GM12878 (cell line): Measurements from ENCODE around the gene DPH7. TPM values are rescaled to one million over a fixed set of nuclear protein-coding genes. Genes with fewer than 3 reads are reported as not detected.

Experiments used
- ATAC-seq: fragments of 200-7000 bp; cut with Tn5 transposase; 3 replicates; pipeline ENCODE4 v1.9.1; 2020; ENCODE audit warnings: mild to moderate bottlenecking, moderate library complexity
- BruUV-seq: library from RNA; stranded (reverse); fragments of 400-500 nt; replicated peaks from 2 replicates; lab custom pipeline; 2021; lab: Mats Ljungman, UMichigan
- CTCF ChIA-PET: fragments of 300-600 bp; sonication (Branson Sonifier 250); formaldehyde crosslinking; extraction: SDS; loops from one replicate; lab custom pipeline; 2021; ENCODE audit warnings: inconsistent platforms; lab: Yijun Ruan, JAX
- POLR2A ChIA-PET: fragments of 350-600 bp; formaldehyde crosslinking; extraction: SDS; loops from one replicate; lab custom pipeline; 2021; ENCODE audit warnings: inconsistent platforms; lab: Charles Lee
- RAD21 ChIA-PET: fragments of 300-600 bp; sonication (Branson Sonifier 250); formaldehyde crosslinking; loops from one replicate; lab custom pipeline; 2023; ENCODE audit warnings: antibody characterized with exemption; ENCODE audit not compliant: unreplicated experiment; lab: Charles Lee
- SMC1A ChIA-PET: fragments of 300-600 bp; sonication (Branson Sonifier 250); formaldehyde crosslinking; loops from one replicate; lab custom pipeline; 2023; ENCODE audit not compliant: unreplicated experiment, uncharacterized antibody; lab: Charles Lee
- DNase-seq: peaks from one replicate; pipeline ENCODE4 v3.0.0-alpha.2; 2011; ENCODE audit warnings: low read depth, low spot score
- FAIRE-seq: peaks from 3 replicates; lab custom pipeline; 2011; peaks lifted over from hg19 to GRCh38; lab: Jason Lieb, UNC
- H2AFZ ChIP-seq: 2 replicates; pipeline ENCODE4 v1.6.0; 2011; ENCODE audit warnings: low read depth, low read length, control low read depth; ENCODE audit not compliant: control insufficient read depth
- H3K27ac ChIP-seq: 2 replicates; pipeline ENCODE4 v1.5.1; 2011; ENCODE audit warnings: control low read depth; ENCODE audit not compliant: control insufficient read depth, insufficient read depth
- H3K27me3 ChIP-seq, 2 experiments: replicated peaks in 1 of 2; 2 replicates each; pipeline versions ENCODE4 v1.6.0 to v1.6.1; 2011; ENCODE audit warnings: low read length in 1 of 2; ENCODE audit not compliant: control insufficient read depth in 2 of 2, insufficient read depth in 2 of 2
- H3K36me3 ChIP-seq, 2 experiments: 2 replicates each; pipeline ENCODE4 v1.5.1; 2011; ENCODE audit warnings: low read length in 1 of 2; ENCODE audit not compliant: control insufficient read depth in 2 of 2, insufficient read depth in 2 of 2
- H3K4me1 ChIP-seq: 2 replicates; pipeline ENCODE4 v1.6.1; 2011; ENCODE audit warnings: mild to moderate bottlenecking, low read length, moderate library complexity, mixed read lengths; ENCODE audit not compliant: control insufficient read depth, insufficient read depth
- H3K4me2 ChIP-seq: 2 replicates; pipeline ENCODE4 v1.6.0; 2011; ENCODE audit warnings: control low read depth; ENCODE audit not compliant: control insufficient read depth, insufficient read depth
- H3K4me3 ChIP-seq: fragments of 200-600 bp; sonication (generic); 2 replicates; pipeline ENCODE4 v1.5.1; 2016
- H3K79me2 ChIP-seq: 2 replicates; pipeline ENCODE4 v1.6.0; 2011; ENCODE audit warnings: low read length; ENCODE audit not compliant: control insufficient read depth, insufficient read depth
- H3K9ac ChIP-seq: 2 replicates; pipeline ENCODE4 v1.8.0; 2011; ENCODE audit warnings: low read length, control low read depth, mixed read lengths; ENCODE audit not compliant: control insufficient read depth, insufficient read depth
- H3K9me3 ChIP-seq: replicated peaks from 3 replicates; pipeline ENCODE4 v1.5.1; 2011; ENCODE audit warnings: mild to moderate bottlenecking, low read length; ENCODE audit not compliant: control insufficient read depth, insufficient read depth
- H4K20me1 ChIP-seq: 2 replicates; pipeline ENCODE4 v1.6.0; 2011; ENCODE audit not compliant: control insufficient read depth, insufficient read depth
- CREM ChIP-seq: IDR thresholded peaks from 2 replicates; pipeline ENCODE4 v1.6.1; 2014; ENCODE audit warnings: antibody characterized with exemption, low read depth
- EED ChIP-seq: sonication (generic); IDR thresholded peaks from 2 replicates; pipeline ENCODE4 v1.6.1; 2016; ENCODE audit warnings: antibody characterized with exemption, low read depth
- KLF5 ChIP-seq: fragments of 450-650 bp; IDR thresholded peaks from 2 replicates; pipeline ENCODE4 v1.6.1; 2014; ENCODE audit warnings: mild to moderate bottlenecking; ENCODE audit not compliant: partially characterized antibody
- MLLT1 ChIP-seq: fragments of 450-650 bp; IDR thresholded peaks from 2 replicates; pipeline ENCODE4 v1.6.1; 2016; ENCODE audit warnings: mild to moderate bottlenecking
- MYC ChIP-seq: IDR thresholded peaks from 2 replicates; pipeline ENCODE4 v1.6.1; 2011; ENCODE audit warnings: mild to moderate bottlenecking, low read length, moderate library complexity, inconsistent platforms; ENCODE audit not compliant: insufficient read depth, insufficient replicate concordance, insufficient read length, severe bottlenecking
- NBN ChIP-seq: fragments of 450-650 bp; IDR thresholded peaks from 2 replicates; pipeline ENCODE4 v1.6.1; 2016
- NFXL1 ChIP-seq: fragments of 450-650 bp; IDR thresholded peaks from 2 replicates; pipeline ENCODE4 v1.6.1; 2017; ENCODE audit warnings: antibody characterized with exemption, mild to moderate bottlenecking, borderline replicate concordance
- NFYB ChIP-seq: IDR thresholded peaks from 2 replicates; pipeline ENCODE4 v1.6.1; 2011; ENCODE audit warnings: low read depth, mild to moderate bottlenecking, low read length, improper control_type of control experiment, moderate library complexity; ENCODE audit not compliant: insufficient read depth
- ZNF592 ChIP-seq: fragments of 450-650 bp; IDR thresholded peaks from 2 replicates; pipeline ENCODE4 v1.6.1; 2017; ENCODE audit warnings: mild to moderate bottlenecking, moderate library complexity
- WGBS: methylation state at CpG from one replicate; pipeline ENCODE4 v1.1.6; 2016; ENCODE audit warnings: low lambda C conversion rate; ENCODE audit not compliant: insufficient replicate concordance, insufficient coverage; ENCODE audit errors: missing lambda C conversion rate; 5-methylcytosine and 5-hydroxymethylcytosine counted together
- in situ Hi-C: fragments of 300-500 bp; cut with MboI; formaldehyde crosslinking; loops from 9 replicates; pipeline ENCODE4 v1.14.3; 2018; ENCODE audit warnings: mixed read lengths
- intact Hi-C: fragments of 100-400 bp; cut with micrococcal nuclease; formaldehyde crosslinking; loops from one replicate; pipeline ENCODE4 v1.14.2; 2022; ENCODE audit not compliant: unreplicated experiment
- polyA plus RNA-seq, 11 experiments: library from polyadenylated mRNA; depleted of rRNA in 4 of 11; unstranded in 6 of 11; stranded (reverse) in 5 of 11; fragments of >200 nt; fragmentation: Nextera tagmentation in 4 of 11; fragmentation: Illumina TruSeq in 1 of 11; extraction: Ambion mirVana in 4 of 11; extraction: Trizol in 1 of 11; gene quantifications; 1 replicate in 1 of 11; 2 replicates in 10 of 11; pipeline versions ENCODE4 v1.2.1 to v1.2.3, GENCODE V29; 2011 to 2016; ENCODE audit warnings: inconsistent platforms in 2 of 11, missing spikeins in 2 of 11, low read depth in 1 of 11
- total RNA-seq, 4 experiments: library from RNA; depleted of rRNA in 3 of 4; stranded (reverse); fragments of >200 nt in 3 of 4; fragmentation: Illumina TruSeq in 1 of 4; extraction: Trizol in 1 of 4; gene quantifications; 2 replicates each; pipeline versions ENCODE4 v1.2.1 to v1.2.3, GENCODE V29; 2013 to 2021
- TF ChIP-seq, protein P1 (sequence below): fragments of 450-650 bp; IDR thresholded peaks from 2 replicates; pipeline ENCODE4 v1.6.1; 2017; ENCODE audit warnings: mild to moderate bottlenecking
- TF ChIP-seq, protein P2 (sequence below): IDR thresholded peaks from 2 replicates; pipeline ENCODE4 v1.6.1; 2012; ENCODE audit warnings: mild to moderate bottlenecking, low read depth, low read length
- TF ChIP-seq, protein P3 (sequence below): IDR thresholded peaks from 2 replicates; pipeline ENCODE4 v1.6.1; 2012; ENCODE audit warnings: low read depth, low read length, improper control_type of control experiment

DPH7 gene
- total and polyA plus RNA-seq, 10 of the 15 experiments (the other 5 are each of a cell fraction or from before 2014, with no cell fraction given): 8.7 to 40.0 (median 28.1) TPM

DNA sequence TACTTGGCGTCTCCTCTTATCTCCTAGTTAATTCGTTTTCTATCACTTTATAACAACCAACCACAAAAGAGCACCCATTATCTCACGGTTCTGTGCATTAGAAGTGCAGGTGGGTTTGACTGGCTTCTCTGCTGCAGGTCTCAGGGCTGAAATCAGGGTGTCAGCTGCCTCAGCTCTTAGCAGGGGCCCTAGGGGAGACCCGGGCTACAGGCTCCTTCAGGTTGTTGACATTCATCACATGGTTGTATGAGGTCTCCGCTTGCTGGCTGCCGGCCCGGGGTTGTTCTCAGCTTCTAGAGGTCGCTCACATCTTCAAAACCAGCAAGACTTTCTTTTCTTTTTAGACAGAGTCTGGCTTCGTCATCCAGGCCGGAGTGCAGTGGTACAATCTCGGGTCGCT is 14.5 kb upstream of the DPH7 start:
- no peak overlapping the region for H3K9ac ChIP-seq
- H2AFZ ChIP-seq: no peak overlapping the region
- ChIA-PET POLR2A (interaction anchor here (1.1 kb wide), 1 partner anchor 15 kb away, joined by 3 read pairs; no protein-coding TSS in a partner anchor), SMC1A (no interaction called here), RAD21 (no interaction called here), CTCF (no interaction called here)
- no peaks in the 10 kb centered on the region for H3K27me3 ChIP-seq
- H4K20me1 ChIP-seq: no peaks in the 10 kb centered on the region
- DNase-seq: no peak
- intact Hi-C loops: no loop called here
- no peaks in the 10 kb centered on the region for H3K9me3 ChIP-seq
- WGBS: 81% methylated on average over 12 of the region's 12 CpGs
- no TSS peak for BruUV-seq
- no peak overlapping the region for H3K4me2 ChIP-seq
- no peak overlapping the region for H3K27ac ChIP-seq
- peaks cover 14% of the 10 kb centered on the region for H3K79me2 ChIP-seq
- no peak for FAIRE-seq
- in situ Hi-C loops: no loop called here
- peaks cover 6% of the 10 kb centered on the region; the same call in 1 of the 2 replicates for H3K4me1 ChIP-seq
- H3K4me3 ChIP-seq: no peak overlapping the region
- no peak for ATAC-seq
- H3K36me3 ChIP-seq: peaks cover 1 to 2% of the 10 kb centered on the region in 2 experiments; a peak in 2 of 4 replicates
- TF ChIP-seq, protein P1, sequence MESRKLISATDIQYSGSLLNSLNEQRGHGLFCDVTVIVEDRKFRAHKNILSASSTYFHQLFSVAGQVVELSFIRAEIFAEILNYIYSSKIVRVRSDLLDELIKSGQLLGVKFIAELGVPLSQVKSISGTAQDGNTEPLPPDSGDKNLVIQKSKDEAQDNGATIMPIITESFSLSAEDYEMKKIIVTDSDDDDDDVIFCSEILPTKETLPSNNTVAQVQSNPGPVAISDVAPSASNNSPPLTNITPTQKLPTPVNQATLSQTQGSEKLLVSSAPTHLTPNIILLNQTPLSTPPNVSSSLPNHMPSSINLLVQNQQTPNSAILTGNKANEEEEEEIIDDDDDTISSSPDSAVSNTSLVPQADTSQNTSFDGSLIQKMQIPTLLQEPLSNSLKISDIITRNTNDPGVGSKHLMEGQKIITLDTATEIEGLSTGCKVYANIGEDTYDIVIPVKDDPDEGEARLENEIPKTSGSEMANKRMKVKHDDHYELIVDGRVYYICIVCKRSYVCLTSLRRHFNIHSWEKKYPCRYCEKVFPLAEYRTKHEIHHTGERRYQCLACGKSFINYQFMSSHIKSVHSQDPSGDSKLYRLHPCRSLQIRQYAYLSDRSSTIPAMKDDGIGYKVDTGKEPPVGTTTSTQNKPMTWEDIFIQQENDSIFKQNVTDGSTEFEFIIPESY: no peak
- TF ChIP-seq KLF5 (no peak), ZNF592 (no peak), NFXL1 (no peak), NFYB (no peak), CREM (no peak), EED (no peak), MLLT1 (no peak), MYC (no peak), NBN (no peak)
- TF ChIP-seq, protein P2, sequence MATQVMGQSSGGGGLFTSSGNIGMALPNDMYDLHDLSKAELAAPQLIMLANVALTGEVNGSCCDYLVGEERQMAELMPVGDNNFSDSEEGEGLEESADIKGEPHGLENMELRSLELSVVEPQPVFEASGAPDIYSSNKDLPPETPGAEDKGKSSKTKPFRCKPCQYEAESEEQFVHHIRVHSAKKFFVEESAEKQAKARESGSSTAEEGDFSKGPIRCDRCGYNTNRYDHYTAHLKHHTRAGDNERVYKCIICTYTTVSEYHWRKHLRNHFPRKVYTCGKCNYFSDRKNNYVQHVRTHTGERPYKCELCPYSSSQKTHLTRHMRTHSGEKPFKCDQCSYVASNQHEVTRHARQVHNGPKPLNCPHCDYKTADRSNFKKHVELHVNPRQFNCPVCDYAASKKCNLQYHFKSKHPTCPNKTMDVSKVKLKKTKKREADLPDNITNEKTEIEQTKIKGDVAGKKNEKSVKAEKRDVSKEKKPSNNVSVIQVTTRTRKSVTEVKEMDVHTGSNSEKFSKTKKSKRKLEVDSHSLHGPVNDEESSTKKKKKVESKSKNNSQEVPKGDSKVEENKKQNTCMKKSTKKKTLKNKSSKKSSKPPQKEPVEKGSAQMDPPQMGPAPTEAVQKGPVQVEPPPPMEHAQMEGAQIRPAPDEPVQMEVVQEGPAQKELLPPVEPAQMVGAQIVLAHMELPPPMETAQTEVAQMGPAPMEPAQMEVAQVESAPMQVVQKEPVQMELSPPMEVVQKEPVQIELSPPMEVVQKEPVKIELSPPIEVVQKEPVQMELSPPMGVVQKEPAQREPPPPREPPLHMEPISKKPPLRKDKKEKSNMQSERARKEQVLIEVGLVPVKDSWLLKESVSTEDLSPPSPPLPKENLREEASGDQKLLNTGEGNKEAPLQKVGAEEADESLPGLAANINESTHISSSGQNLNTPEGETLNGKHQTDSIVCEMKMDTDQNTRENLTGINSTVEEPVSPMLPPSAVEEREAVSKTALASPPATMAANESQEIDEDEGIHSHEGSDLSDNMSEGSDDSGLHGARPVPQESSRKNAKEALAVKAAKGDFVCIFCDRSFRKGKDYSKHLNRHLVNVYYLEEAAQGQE: no peak
- TF ChIP-seq, protein P3, sequence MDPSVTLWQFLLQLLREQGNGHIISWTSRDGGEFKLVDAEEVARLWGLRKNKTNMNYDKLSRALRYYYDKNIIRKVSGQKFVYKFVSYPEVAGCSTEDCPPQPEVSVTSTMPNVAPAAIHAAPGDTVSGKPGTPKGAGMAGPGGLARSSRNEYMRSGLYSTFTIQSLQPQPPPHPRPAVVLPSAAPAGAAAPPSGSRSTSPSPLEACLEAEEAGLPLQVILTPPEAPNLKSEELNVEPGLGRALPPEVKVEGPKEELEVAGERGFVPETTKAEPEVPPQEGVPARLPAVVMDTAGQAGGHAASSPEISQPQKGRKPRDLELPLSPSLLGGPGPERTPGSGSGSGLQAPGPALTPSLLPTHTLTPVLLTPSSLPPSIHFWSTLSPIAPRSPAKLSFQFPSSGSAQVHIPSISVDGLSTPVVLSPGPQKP: no peak
